Retinal pigment epithelial cell (primary cell): ENCODE measurements around the gene EIF2B5.

Source experiments
- DNase-seq: peaks from one replicate; pipeline ENCODE4 v3.0.0-alpha.2; 2010; ENCODE audit warnings: low read depth
- H3K4me3 ChIP-seq: 2 replicates; pipeline ENCODE4 v1.5.1; 2011; ENCODE audit warnings: mild to moderate bottlenecking, low read length, control low read depth, moderate library complexity
- CTCF ChIP-seq: conservative IDR thresholded peaks from 2 replicates; pipeline ENCODE4 v1.5.1; 2011; ENCODE audit warnings: low read depth, low read length, control low read depth, inconsistent platforms

Gene EIF2B5

GRCh38 chr3:184176377-184177330 lies 41.5 kb downstream of the EIF2B5 start:
- H3K4me3 ChIP-seq, result peak overlapping the region; percentile 76
- peak; percentile 81 for DNase-seq
- peak; percentile 3 for TF ChIP-seq CTCF

GRCh38 chr3:184177331-184177731 lies 42.2 kb downstream of the EIF2B5 start:
- H3K4me3 ChIP-seq, result peak overlapping the region; percentile 76
- DNase-seq, result no peak
- TF ChIP-seq CTCF, result no peak

GRCh38 chr3:184177767-184178306 lies 42.7 kb downstream of the EIF2B5 start:
- H3K4me3 ChIP-seq, result peak overlapping the region; percentile 76
- TF ChIP-seq CTCF, result no peak
- no peak for DNase-seq

DNA sequence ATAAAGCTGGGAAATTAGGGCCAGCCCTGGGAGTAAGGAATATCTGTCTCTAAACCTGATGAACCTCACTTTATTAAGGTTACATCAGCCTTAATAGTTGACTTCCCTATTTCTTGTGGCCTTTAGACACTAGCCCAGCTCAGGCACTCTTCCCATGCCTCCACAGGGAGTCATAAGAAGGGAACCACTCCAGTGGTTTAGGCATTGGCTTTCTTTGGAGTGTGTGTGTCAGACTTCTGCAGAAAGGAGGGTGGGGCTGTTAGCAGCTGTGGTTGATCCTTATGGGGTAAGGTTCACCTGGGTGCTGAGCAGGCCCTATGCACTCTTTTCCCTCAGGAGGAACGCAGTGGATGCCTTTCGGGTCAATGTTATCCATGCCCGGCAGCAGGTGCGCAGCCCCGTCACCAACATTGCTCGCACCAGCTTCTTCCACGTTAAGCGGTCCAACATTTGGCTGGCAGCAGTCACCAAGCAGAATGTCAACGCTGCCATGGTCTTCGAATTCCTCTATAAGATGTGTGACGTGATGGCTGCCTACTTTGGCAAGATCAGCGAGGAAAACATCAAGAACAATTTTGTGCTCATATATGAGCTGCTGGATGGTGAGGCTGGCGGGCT lies 43.5 kb downstream of the EIF2B5 start:
- no peak overlapping the region for H3K4me3 ChIP-seq
- no peak for TF ChIP-seq CTCF
- DNase-seq, result no peak

DNA sequence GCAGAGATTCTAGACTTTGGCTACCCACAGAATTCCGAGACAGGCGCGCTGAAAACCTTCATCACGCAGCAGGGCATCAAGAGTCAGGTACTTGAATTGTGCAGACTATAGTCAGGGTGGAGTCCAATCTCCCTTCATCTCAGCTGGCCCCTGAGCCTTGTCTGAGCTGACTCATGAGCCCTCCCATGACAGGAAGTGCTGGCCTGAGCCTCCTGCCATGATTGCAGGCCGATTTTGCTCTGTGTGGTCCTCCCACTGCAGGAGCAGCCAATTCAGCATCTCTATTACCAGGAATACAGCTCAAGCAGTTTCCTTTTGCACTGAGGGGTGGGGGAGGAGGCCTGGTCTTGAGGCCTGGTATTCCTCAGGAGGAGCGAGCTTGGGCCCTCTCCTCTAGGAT lies 45.0 kb downstream of the EIF2B5 start:
- H3K4me3 ChIP-seq, result no peak overlapping the region
- no peak for DNase-seq
- no peak for TF ChIP-seq CTCF

GRCh38 chr3:184181596-184181995 lies 46.4 kb downstream of the EIF2B5 start:
- DNase-seq, result no peak
- no peak for TF ChIP-seq CTCF
- no peak overlapping the region for H3K4me3 ChIP-seq
